Astrocyte of the cerebellum (primary cell): ENCODE measurements around the gene FHOD3.
"Not testable (repeated sequence)": the region's sequence is repeated elsewhere in the genome, so short reads cannot be mapped to it uniquely, and the experiment has no call there.

Source experiments
- DNase-seq: peaks from one replicate; pipeline ENCODE4 v3.0.0-alpha.2; 2011; ENCODE audit warnings: low read depth
- H3K4me3 ChIP-seq: 2 replicates; pipeline ENCODE4 v1.5.1; 2011; ENCODE audit warnings: mild to moderate bottlenecking, low read depth, low read length, moderate library complexity
- CTCF ChIP-seq: IDR thresholded peaks from 2 replicates; pipeline ENCODE4 v1.5.1; 2012; ENCODE audit warnings: low read length, low read depth, moderate library complexity, mild to moderate bottlenecking; ENCODE audit errors: missing control alignments
- in situ Hi-C: cut with HindIII; loops from 2 replicates; pipeline ENCODE4 v1.10.0; 2017; ENCODE audit warnings: low sequenced_read_pairs

Gene FHOD3

GRCh38 chr18:36811955-36812354 lies 514.4 kb downstream of the FHOD3 start:
- in situ Hi-C loops, result no loop called here

GRCh38 chr18:36812678-36813077 lies 515.2 kb downstream of the FHOD3 start:
- in situ Hi-C loops, result no loop called here
- no peak for DNase-seq
- no peak overlapping the region for H3K4me3 ChIP-seq
- no peak for TF ChIP-seq CTCF

More at GRCh38 chr18:36811955-36812354, 514.4 kb downstream of the FHOD3 start:
- TF ChIP-seq CTCF, result no peak
- H3K4me3 ChIP-seq, result no peak overlapping the region
- no peak for DNase-seq

- no peak for TF ChIP-seq CTCF
- DNase-seq, result no peak
- in situ Hi-C loops, result no loop called here
- no peak overlapping the region for H3K4me3 ChIP-seq
Measured at GRCh38 chr18:36813101-36813775, 515.7 kb downstream of the FHOD3 start.

GRCh38 chr18:36813824-36814223 lies 516.3 kb downstream of the FHOD3 start:
- H3K4me3 ChIP-seq, result no peak overlapping the region
- in situ Hi-C loops, result no loop called here
- no peak for TF ChIP-seq CTCF
- DNase-seq, result no peak

GRCh38 chr18:36814994-36815393 lies 517.5 kb downstream of the FHOD3 start:
- no peak overlapping the region for H3K4me3 ChIP-seq
- TF ChIP-seq CTCF, result no peak
- in situ Hi-C loops, result no loop called here

GRCh38 chr18:36816096-36816495 lies 518.6 kb downstream of the FHOD3 start:
- H3K4me3 ChIP-seq, DNase-seq, in situ Hi-C loops: not testable (repeated sequence)

More at GRCh38 chr18:36814994-36815393, 517.5 kb downstream of the FHOD3 start:
- no peak for DNase-seq

GRCh38 chr18:36817039-36817438 lies 519.5 kb downstream of the FHOD3 start:
- DNase-seq, result no peak
- H3K4me3 ChIP-seq, result no peak overlapping the region
- TF ChIP-seq CTCF, result no peak
- in situ Hi-C loops, result no loop called here
